Lung (tissue), 12 donors: ENCODE measurements around the gene KRT73. TPM values are rescaled to one million over a fixed set of nuclear protein-coding genes. Genes with fewer than 3 reads are reported as not detected.

Source experiments
- ATAC-seq: fragments of 200-7000 bp; cut with Tn5 transposase; one replicate; pipeline ENCODE4 v1.9.1; 2020; ENCODE audit warnings: moderate number of reproducible peaks; ENCODE audit not compliant: insufficient read depth, low FRiP score
- DNase-seq, 3 donors: peaks; one replicate each; pipeline ENCODE4 v3.0.0-alpha.2; 2013 to 2017
- H3K27ac ChIP-seq, 2 donors: one replicate each; pipeline ENCODE4 v1.5.1; 2013; ENCODE audit warnings: mild to moderate bottlenecking in 2 of 2, moderate library complexity in 2 of 2, control low read depth in 1 of 2, inconsistent platforms in 1 of 2, low read depth in 1 of 2, low read length in 1 of 2
- H3K27me3 ChIP-seq, 3 donors: one replicate each; pipeline ENCODE4 v1.5.1; 2013; ENCODE audit warnings: low read length in 2 of 3; ENCODE audit not compliant: control insufficient read depth in 3 of 3, insufficient read depth in 3 of 3
- H3K36me3 ChIP-seq, 4 donors: one replicate each; pipeline ENCODE4 v1.5.1; 2013; ENCODE audit warnings: low read length in 4 of 4, mild to moderate bottlenecking in 1 of 4, moderate library complexity in 1 of 4; ENCODE audit not compliant: control insufficient read depth in 4 of 4, insufficient read depth in 4 of 4
- H3K4me1 ChIP-seq, 5 donors: one replicate each; pipeline ENCODE4 v1.5.1; 2013; ENCODE audit warnings: low read length in 5 of 5, mild to moderate bottlenecking in 2 of 5, moderate library complexity in 1 of 5; ENCODE audit not compliant: control insufficient read depth in 5 of 5, insufficient read depth in 5 of 5
- H3K4me3 ChIP-seq: one replicate; pipeline ENCODE4 v1.5.1; 2013; ENCODE audit warnings: mild to moderate bottlenecking, control low read depth, moderate library complexity
- H3K9ac ChIP-seq, 2 donors: one replicate each; pipeline ENCODE4 v1.5.1; 2013; ENCODE audit warnings: low read length in 2 of 2, control low read depth in 1 of 2; ENCODE audit not compliant: insufficient read depth in 1 of 2
- H3K9me3 ChIP-seq, 4 donors: one replicate each; pipeline ENCODE4 v1.5.1; 2013; ENCODE audit warnings: low read length in 3 of 4, mild to moderate bottlenecking in 1 of 4, moderate library complexity in 1 of 4; ENCODE audit not compliant: control insufficient read depth in 4 of 4, insufficient read depth in 3 of 4
- WGBS, 2 donors: extraction: QIAGEN DNeasy Blood & Tissue Kit; methylation state at CpG; one replicate each; pipeline ENCODE4 v1.1.7; 2013; 5-methylcytosine and 5-hydroxymethylcytosine counted together
- polyA plus RNA-seq, 2 donors: library from polyadenylated mRNA; stranded (reverse); fragments of 200-250 nt; gene quantifications; one replicate each; pipeline ENCODE4 v1.2.1, GENCODE V29; 2013
- total RNA-seq, 2 donors: library from RNA; depleted of rRNA in 1 of 2; stranded (reverse); fragments of >200 nt in 1 of 2; gene quantifications; one replicate each; pipeline ENCODE4 v1.2.1, GENCODE V29; 2014 to 2021
- TF ChIP-seq, protein P1 (sequence below): IDR thresholded peaks from 2 replicates; pipeline ENCODE4 v1.5.1; 2012; ENCODE audit warnings: mild to moderate bottlenecking; ENCODE audit errors: control extremely low read depth, extremely low read depth
- donor health status: control.
- donor health status: control.
- donor health status: Bipolar disorder and iron deficiency.
- donor health status: healthy.
- donor health status: DM: yes; HTN: yes; CAD: no.

KRT73 gene
- total and polyA plus RNA-seq, 4 donors, result 0.07 TPM; not detected in 3

DNA sequence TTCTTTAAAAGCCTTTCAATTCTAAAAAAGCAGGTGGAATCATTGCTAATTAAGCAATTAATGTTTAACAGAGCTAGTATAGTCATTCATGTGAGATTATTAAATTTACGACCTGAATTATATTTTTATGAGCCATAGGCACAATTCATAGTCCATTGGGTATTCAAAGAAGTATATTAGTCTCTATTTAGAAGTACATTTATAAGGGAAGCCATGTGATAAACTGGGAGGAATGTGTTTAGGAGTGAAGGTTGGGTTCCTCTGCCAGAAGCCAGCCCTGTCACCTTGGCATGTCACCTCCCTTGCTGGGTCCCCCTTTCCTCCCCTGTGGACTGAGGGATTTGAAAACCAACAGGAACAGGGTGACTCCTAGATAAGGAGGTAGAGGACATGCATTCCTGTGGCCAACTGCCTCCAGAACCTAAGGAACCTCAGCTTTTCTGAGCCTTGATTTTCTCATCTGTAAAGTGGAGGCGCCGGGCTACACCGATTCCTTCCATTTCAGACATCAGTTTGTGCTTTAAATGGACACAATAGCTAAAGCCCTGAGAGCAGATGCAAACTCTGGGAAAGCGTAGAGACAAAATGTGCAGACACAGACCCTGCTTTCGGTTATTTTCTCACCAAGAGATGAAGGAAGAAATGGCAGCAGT, 39.0 kb upstream of the KRT73 start:
- no peaks in the 10 kb centered on the region for H3K36me3 ChIP-seq
- no peaks in the 10 kb centered on the region for H3K9me3 ChIP-seq
- DNase-seq (no peak), ATAC-seq (no peak)
- H3K9ac ChIP-seq, result no peak overlapping the region
- no peak overlapping the region for H3K27ac ChIP-seq
- no peak overlapping the region for H3K4me3 ChIP-seq
- H3K27me3 ChIP-seq, result no peaks in the 10 kb centered on the region
- H3K4me1 ChIP-seq, result peaks cover 0 to 9% (median 0%) of the 10 kb centered on the region in 5 donors
- TF ChIP-seq, protein P1, sequence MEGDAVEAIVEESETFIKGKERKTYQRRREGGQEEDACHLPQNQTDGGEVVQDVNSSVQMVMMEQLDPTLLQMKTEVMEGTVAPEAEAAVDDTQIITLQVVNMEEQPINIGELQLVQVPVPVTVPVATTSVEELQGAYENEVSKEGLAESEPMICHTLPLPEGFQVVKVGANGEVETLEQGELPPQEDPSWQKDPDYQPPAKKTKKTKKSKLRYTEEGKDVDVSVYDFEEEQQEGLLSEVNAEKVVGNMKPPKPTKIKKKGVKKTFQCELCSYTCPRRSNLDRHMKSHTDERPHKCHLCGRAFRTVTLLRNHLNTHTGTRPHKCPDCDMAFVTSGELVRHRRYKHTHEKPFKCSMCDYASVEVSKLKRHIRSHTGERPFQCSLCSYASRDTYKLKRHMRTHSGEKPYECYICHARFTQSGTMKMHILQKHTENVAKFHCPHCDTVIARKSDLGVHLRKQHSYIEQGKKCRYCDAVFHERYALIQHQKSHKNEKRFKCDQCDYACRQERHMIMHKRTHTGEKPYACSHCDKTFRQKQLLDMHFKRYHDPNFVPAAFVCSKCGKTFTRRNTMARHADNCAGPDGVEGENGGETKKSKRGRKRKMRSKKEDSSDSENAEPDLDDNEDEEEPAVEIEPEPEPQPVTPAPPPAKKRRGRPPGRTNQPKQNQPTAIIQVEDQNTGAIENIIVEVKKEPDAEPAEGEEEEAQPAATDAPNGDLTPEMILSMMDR, result no peak
- WGBS, 2 donors, result 79 to 96% methylated on average over 6 of the region's 6 CpGs

DNA sequence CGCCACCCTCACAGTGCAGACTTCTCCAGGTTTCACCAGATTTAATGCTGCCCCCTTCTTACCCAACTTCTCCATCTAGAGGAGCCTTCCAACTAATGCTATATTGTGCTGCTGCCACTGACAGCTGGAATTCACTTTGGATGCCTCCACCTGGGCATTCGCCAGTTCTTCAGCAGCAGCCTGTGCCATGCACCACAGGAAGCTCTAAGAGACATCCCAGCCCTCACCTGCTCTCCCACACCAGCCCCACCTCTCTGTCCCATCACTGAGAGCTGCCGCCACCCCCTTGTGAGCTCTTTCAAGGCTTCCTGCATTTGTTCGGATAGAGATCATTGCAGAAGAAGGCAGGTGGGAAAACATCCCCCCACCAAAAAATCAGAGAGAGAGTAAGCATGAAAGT, 38.3 kb upstream of the KRT73 start:
- H3K4me3 ChIP-seq, result no peak overlapping the region
- DNase-seq (no peak), ATAC-seq (no peak)
- no peak overlapping the region for H3K9ac ChIP-seq
- H3K4me1 ChIP-seq, result peaks cover 0 to 9% (median 0%) of the 10 kb centered on the region in 5 donors
- WGBS, 2 donors, result 84 to 88% methylated on average over 4 of the region's 4 CpGs
- no peaks in the 10 kb centered on the region for H3K27me3 ChIP-seq
- H3K27ac ChIP-seq, result no peak overlapping the region
- no peaks in the 10 kb centered on the region for H3K36me3 ChIP-seq
- H3K9me3 ChIP-seq, result no peaks in the 10 kb centered on the region
- TF ChIP-seq, protein P1, result no peak

DNA sequence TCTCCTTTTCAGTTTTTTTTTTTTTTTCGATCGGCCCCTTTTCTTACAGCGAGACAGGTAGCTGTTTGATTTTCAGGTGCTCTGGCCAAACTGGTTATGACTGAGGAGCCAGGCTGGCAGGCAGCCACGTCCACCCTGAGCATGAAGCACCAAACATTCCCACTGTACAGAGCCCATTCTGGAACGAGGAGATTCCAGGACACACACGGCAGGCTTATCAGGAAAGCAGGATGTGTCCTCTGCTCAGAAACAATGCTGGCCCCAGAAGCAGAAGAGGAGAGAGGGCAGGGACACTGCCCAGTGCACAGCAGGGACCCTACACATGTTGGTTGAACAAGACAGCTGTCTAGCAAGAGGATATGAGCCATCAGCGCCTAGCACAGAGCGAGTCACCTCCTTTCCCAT, 37.4 kb upstream of the KRT73 start:
- Histone ChIP-seq H3K9me3 (no peaks in the 10 kb centered on the region), H3K4me1 (peaks cover 0 to 9% (median 0%) of the 10 kb centered on the region in 5 donors), H3K9ac (no peak overlapping the region), H3K27me3 (no peaks in the 10 kb centered on the region), H3K27ac (no peak overlapping the region), H3K36me3 (no peaks in the 10 kb centered on the region), H3K4me3 (no peak overlapping the region)
- 52 to 74% methylated on average over 8 of the region's 8 CpGs for WGBS, 2 donors
- TF ChIP-seq, protein P1, result no peak
- ATAC-seq (no peak), DNase-seq (peak; percentile 36 to 75 (median 67))

DNA sequence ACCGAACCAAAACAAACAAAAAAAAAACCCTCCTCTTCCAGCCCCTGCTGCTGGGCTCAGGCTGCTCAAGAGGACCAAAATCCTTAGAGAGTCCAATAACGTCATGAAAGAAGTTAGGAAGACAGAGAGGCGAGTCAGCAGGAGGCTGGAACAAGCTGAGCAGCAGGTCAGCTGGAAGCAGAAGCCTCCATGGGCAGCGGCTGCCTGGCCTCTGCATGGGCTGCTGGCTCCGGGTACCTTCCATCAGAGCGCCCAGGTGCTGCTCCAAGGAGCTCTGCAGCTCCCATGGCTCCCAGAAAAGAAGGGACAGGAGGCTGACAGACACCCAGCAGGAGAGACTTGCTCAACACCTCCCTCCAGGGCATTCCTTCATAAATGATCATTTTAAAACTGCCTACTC, 36.9 kb upstream of the KRT73 start:
- ATAC-seq, result no peak
- Histone ChIP-seq H3K27me3 (no peaks in the 10 kb centered on the region), H3K36me3 (no peaks in the 10 kb centered on the region), H3K4me1 (peaks cover 0 to 9% (median 0%) of the 10 kb centered on the region in 5 donors), H3K9ac (no peak overlapping the region), H3K4me3 (no peak overlapping the region), H3K27ac (no peak overlapping the region), H3K9me3 (no peaks in the 10 kb centered on the region)
- DNase-seq, result no peak
- TF ChIP-seq, protein P1, result no peak
- 71 to 72% methylated on average over 6 of the region's 6 CpGs for WGBS, 2 donors
